GM20000 (cell line): Measurements from ENCODE around the gene AIP.
A peak's percentile ranks its signal among the peaks of the same experiment; 100 is the strongest.

Experiments
- DNase-seq: peaks from one replicate; pipeline ENCODE4 v3.0.0; 2012; ENCODE audit warnings: low spot score
- CTCF ChIP-seq: IDR thresholded peaks from 2 replicates; pipeline ENCODE4 v1.5.1; 2012; ENCODE audit warnings: mild to moderate bottlenecking, control low read depth; ENCODE audit errors: extremely low read depth, missing control alignments

AIP gene

GRCh38 chr11:67482275-67482826 is 475 bp upstream of the AIP start:
- no peak for DNase-seq
- TF ChIP-seq CTCF = no peak

- TF ChIP-seq CTCF = no peak
- DNase-seq = no peak
Observed at GRCh38 chr11:67483831-67484665, 1.2 kb downstream of the AIP start.

GRCh38 chr11:67484847-67485311 is 2.1 kb downstream of the AIP start:
- no peak for TF ChIP-seq CTCF

GRCh38 chr11:67485873-67486361 is 3.1 kb downstream of the AIP start:
- DNase-seq = peak; percentile 73

More at GRCh38 chr11:67484847-67485311, 2.1 kb downstream of the AIP start:
- DNase-seq = no peak

DNA sequence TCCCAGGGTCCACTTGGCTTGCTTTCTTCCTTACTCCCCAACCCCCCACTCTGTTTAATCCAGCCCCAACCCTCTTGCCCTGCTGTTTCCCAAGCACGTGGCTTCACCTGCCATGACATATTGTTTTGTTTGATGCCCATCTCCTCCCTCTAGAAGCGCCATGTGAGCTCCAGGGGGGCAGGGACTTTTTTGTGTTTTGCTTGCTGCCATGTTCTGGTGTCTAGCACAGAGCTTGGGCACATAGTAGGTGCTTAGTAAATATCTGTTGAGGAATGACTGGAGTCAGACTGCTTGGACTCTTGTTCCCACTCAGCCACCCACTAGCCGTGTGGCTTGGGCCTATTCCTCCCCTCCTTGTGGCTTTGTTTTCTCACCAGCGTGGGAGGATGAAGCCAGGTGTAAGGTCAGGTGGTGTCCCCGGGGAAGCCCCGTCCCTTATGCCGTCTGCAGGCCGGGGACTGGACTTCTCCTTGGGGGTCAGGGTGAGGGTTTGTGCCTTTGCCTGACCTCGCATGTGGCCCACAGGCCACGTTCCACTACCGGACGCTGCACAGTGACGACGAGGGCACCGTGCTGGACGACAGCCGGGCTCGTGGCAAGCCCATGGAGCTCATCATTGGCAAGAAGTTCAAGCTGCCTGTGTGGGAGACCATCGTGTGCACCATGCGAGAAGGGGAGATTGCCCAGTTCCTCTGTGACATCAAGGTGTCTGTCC is 3.8 kb downstream of the AIP start:
- peak; percentile 86 for DNase-seq
- TF ChIP-seq CTCF = no peak

- no peak for TF ChIP-seq CTCF
Observed at GRCh38 chr11:67489203-67489884, 6.5 kb downstream of the AIP start.

DNA sequence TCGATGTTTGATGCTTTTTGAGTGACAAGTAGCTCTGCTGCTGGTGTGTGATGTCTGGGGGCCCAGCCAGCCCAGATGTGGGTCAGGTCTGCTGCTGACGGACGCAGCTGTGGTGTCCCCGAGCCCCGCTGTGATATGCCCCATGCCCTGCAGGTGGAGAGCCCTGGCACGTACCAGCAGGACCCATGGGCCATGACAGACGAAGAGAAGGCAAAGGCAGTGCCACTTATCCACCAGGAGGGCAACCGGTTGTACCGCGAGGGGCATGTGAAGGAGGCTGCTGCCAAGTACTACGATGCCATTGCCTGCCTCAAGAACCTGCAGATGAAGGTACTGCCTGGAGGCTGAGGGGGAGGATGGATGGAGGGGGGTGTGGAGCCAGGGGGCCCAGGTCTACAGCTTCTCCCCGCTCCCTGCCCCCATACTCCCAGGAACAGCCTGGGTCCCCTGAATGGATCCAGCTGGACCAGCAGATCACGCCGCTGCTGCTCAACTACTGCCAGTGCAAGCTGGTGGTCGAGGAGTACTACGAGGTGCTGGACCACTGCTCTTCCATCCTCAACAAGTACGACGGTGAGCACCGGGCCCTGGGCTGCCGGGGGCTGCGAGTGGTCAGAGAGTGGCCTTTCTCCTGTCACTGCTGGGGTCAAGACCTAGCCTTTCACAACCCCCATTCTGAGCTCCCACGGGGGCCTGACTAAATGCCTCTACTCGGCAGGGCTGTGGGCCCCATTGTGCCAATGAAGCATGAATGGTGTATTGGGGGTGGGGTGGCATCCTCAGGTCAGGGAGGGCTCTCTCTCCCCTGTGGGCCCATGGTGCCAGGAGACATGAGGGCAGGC is 7.3 kb downstream of the AIP start:
- no peak for TF ChIP-seq CTCF
- no peak for DNase-seq

More at GRCh38 chr11:67489203-67489884, 6.5 kb downstream of the AIP start:
- DNase-seq = no peak
